Dedifferentiated amniotic fluid mesenchymal stem cell (primary cell): ENCODE data around the gene OR9K2.
"Not testable (repeated sequence)": the region's sequence is repeated elsewhere in the genome, so short reads cannot be mapped to it uniquely, and the experiment has no call there.

Experiments
- DNase-seq: peaks from one replicate; pipeline ENCODE4 v3.0.0-alpha.2; 2016; ENCODE audit errors: extremely low spot score

OR9K2 gene, protein sequence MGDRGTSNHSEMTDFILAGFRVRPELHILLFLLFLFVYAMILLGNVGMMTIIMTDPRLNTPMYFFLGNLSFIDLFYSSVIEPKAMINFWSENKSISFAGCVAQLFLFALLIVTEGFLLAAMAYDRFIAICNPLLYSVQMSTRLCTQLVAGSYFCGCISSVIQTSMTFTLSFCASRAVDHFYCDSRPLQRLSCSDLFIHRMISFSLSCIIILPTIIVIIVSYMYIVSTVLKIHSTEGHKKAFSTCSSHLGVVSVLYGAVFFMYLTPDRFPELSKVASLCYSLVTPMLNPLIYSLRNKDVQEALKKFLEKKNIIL

DNA sequence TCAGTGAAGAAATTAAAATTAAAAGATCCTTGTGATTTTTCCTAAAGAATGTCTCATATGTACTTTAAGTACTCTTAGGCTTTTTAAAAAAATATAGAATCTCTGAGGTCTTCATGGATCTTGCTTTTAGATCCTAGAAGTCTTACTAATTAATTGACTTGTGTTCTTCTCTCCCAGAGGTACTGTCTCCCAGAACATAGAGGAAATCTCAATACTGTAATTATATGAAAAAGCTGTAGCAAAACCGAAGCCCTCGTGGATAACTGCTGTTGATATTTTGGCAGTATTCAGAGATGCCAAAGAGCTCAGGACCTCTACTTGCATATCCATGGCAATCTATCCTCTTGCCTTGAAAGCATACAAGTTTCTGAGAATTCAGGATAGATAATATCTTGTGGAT is at the start of gene OR9K2:
TSS of gene OR9K2 (plus strand) at position 301 of the 400 bp plus-strand sequence. CDS start 3,429 bp downstream, outside the sequence.
- DNase-seq, result no peak

- no peak for DNase-seq
These were observed 33.6 kb upstream of the OR9K2 start for GRCh38 chr12:55092579-55092978.

- DNase-seq, result no peak
These were observed 13.8 kb upstream of the OR9K2 start for GRCh38 chr12:55112378-55112875.

DNA sequence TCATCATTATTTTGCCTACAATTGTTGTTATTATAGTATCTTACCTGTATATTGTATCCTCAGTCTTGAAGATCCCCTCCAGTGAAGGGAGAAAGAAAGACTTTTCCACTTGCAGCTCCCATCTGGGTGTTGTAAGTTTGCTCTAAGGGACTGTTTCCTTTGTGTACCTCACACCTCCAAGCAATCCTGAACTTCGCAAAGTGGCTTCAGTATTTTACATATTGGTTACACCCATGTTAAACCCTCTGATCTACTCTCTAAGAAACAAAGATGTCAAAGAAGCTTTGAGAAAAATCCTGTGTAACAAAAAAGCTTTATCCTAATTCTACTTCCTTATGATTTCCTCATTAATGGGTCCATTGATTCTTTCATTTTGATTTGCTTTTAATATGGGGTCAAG is 10.1 kb upstream of the OR9K2 start:
- DNase-seq, result no peak

DNA sequence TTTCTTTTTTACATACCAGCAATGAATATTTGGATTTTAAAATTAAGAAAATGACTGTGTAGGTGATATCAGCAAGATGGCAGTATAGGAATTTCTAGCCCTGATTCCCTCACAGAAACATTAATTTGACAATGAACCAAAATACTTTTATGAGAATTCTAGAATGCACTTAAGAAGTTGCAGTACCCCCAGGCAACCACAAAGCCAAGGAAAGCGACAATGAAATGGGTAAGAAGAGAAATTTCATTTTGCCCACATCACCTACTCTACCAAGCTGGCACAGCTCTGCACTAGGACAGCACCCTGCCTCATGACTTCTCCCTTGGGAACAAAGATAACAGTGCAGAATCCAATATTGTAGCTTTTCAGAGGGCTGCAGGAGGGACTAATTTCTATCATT is 6.6 kb downstream of the OR9K2 start:
- no peak for DNase-seq

DNA sequence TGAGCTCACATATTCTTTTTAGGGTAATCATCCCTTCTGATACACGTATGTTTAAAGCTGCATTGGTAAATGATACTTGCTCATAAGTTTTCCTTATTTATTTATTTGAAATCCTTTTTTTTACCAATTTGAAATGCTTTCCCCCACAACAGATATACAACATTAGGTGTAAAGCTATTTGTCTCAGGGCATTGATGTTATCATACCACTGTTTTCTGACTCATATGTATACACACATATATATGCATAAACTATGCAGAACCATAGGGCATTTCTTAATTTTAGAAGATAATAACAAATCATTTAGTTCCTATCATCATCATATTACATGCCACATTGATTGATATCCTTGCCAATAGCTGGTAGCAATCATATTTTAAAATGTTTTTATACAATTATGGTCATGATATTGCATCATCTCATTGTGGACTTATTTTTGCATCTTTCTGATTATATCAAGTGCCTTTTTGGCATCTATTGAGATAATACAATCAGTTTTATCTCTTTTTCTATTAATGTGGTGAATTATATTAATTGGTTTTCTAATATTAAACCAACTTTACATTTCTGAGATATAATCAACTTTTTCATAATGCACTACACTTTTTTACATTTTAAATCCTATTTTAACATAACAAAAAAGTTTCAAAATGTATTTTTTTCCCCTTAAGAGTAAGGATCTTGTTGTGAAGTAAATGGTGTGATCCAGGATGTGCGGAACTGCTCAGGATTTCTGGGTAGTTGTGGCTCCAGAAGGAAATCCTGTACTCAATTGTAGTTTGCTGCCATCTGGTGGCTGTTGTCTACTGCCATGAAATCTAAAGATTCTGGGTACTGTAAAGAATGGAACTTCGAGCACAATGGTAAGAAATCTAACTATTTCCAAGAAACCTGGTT is 16.7 kb downstream of the OR9K2 start:
- DNase-seq, result peak; percentile 59

GRCh38 chr12:55143566-55143870 is 17.3 kb downstream of the OR9K2 start:
- DNase-seq, result no peak

- DNase-seq, result not testable (repeated sequence)
These were observed 40.9 kb downstream of the OR9K2 start for GRCh38 chr12:55167010-55167640.

DNA sequence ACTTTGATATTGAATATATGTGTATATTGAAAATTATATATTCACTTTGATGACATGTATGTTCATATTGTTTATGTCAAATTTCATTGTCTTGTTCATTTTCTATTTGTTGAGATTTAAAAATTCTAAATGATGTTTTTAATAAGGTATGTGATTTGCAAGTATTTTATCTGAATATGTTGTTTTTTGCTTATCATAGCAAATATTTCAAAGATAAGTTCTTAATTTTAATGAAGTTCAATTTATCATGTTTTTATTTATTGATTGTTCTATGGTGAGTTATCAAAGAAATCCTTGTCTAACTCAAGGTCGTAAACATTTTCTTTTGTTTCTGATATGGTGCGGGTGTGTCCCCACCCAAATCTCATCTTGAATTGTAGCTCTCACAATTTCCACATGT is 45.2 kb downstream of the OR9K2 start:
- DNase-seq, result no peak

GRCh38 chr12:55171846-55172245 is 45.6 kb downstream of the OR9K2 start:
- DNase-seq, result not testable (repeated sequence)

DNA sequence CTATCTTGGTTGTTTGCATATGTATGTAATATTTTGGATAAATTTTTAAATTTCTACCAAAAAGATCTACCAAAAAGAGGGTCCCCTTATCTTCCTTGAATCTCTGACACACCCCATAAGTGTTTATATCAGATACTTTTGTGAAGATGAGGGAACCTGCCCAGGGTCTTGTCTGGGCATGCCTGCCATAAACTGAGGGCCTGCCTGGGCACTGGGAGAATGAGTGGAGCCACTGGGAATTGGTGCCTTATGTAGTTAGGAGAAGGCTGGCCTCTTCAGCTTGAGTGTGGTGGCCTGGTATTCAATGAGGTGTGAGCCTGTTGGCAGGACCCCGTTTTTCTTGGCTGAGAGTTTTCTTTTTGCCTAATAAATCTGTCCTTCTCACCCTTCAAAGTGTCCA is 46.5 kb downstream of the OR9K2 start:
- DNase-seq, result no peak

GRCh38 chr12:55173456-55173855 is 47.2 kb downstream of the OR9K2 start:
- DNase-seq, result no peak
